NCI-H774 (cell line): ENCODE data around the gene DNAH10.
"Not testable (repeated sequence)": the region's sequence is repeated elsewhere in the genome, so short reads cannot be mapped to it uniquely, and the experiment has no call there.

Source experiments
- DNase-seq: peaks from one replicate; lab custom pipeline; 2025; lab: John Stamatoyannopoulos, UW

DNAH10 gene

GRCh38 chr12:123934016-123934620, 172.0 kb downstream of the DNAH10 start:
- no peak for DNase-seq

DNA sequence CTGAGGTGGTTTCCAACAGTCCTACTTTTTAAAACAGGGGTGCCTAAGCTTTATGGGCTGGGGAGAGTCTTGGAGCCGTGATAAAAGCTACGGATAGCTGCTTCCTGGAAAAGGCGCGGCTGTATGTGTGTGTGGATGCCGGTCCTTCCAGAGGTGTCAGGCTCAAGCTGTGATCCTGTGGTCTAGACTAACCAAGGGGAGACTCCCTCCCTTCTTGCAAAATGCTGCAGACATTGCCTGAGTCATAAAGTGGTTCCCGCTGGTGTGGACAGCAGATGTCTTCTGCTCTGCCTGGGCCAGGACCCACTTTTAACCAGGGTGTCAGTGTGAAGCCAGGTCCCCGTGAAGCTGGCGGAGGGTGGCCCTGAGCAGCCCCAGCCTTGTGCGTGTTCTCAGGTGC, 172.7 kb downstream of the DNAH10 start:
- DNase-seq: no peak

DNA sequence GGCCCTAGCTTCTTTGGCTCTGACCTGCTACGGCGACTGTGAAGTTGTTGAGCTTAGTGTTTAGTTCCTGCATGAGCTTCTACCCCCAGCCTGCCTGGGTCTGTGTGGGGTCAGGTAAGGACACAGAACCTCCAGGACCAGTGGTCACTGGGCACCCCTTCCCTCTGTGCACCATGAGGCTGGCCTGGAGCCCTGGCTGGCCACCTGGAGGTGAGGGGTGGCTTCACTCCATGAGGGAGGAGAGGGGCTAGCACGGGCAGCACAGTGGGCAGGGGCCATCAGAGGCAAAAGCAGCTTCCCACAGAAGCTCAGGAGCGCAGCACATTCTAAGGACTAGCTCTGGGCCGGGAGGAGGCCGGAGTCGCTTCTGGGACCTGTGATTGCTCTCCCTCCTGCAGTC, 173.9 kb downstream of the DNAH10 start:
- DNase-seq: no peak

DNA sequence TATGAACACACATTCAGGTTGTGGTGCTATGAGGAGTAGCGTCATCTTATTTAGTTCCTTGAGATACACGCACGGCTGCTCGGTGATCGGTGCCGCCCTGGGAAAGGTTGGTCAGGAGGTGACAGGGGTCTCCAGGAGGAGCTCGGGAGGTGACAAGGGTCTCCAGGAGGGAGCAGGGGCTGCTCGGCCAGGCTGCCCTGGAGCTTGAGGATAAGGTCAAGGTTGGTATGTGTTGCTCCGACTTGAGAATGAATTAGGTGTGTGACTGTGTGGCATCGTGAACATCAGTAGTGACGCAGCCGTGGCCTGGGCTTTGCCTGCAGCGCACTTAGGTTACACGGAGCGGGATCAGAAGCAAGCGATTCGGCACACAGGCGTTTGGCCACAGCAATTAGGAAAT, 174.4 kb downstream of the DNAH10 start:
- DNase-seq: no peak

DNA sequence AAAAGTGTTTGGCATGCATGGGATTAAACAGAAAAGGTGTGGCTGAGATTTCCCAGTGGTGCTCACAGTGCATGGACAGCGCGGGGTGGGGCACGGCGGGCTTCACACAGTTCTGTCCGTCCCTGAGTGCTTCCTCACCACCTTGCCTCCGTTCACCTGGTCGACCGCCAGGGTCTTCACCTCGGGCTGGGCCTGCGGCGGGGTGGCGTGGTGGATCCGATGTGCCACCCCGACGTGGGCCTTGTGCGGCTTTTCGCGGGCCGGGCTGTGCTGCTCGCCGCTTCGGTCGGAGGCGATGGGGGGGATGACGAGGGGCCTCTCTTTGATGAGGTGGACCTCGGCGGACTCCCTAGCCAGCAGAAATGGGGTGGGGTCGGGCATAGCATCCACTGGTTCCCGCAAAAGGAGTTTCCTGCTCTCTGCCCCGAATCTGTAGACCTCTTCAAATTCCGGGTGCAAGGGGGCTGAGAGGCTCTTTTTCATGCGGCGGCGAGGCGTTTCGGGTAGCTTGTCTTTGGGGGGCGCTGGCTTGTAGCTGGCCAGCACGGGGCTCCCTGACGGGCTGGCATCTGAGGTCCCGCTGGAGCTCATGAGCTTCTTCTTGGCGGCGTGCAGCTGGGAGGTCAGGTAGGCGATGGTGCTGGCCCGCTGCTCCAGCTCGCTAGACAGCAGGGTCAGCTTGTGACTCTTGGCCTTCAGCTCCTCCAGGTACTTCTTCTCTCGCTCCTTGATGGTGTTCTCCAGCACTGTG, 175.0 kb downstream of the DNAH10 start:
- DNase-seq: no peak

GRCh38 chr12:123937707-123938591, 175.8 kb downstream of the DNAH10 start:
- DNase-seq: no peak

GRCh38 chr12:123938679-123939480, 176.8 kb downstream of the DNAH10 start:
- DNase-seq: no peak

GRCh38 chr12:123939716-123940626, 177.9 kb downstream of the DNAH10 start:
- no peak for DNase-seq

DNA sequence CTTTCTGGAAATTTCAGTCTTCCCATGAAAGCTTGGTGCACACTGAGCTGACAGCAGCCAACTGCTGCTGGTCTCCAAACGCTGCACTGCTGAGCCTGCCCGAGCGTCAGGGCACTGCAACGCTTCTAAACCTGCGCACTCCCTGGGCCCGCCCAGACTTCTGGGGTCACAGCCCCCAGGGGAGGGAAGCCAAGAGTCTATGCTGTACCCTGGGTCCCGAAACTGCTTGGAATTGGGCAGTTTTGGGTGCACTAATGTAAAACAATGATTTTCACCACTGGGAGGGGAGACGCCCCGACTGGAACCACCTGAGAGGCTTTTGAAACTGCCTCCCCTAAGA, 178.5 kb downstream of the DNAH10 start:
- no peak for DNase-seq

DNA sequence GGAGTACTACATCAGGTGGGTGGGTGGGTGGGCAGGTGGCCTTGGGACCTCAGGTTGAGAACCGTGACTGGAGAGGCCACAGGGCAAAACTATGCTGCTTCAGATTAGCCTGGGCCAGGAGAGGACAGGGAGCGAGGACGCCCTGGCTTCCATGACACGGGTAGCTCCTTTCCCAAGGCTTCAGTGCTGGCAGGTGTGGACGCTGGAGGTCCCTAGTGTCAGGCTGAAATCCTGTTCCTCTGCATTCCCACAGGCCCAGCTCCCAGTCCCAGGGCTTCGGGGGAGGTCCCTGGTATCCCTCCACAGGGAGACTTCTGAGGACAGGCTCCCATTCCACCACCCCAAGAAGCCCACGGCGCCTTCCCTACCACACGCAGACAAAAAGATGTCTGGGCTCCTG, 178.9 kb downstream of the DNAH10 start:
- DNase-seq: no peak

- DNase-seq: no peak
Observed at GRCh38 chr12:123941624-123942237, 179.6 kb downstream of the DNAH10 start.

DNA sequence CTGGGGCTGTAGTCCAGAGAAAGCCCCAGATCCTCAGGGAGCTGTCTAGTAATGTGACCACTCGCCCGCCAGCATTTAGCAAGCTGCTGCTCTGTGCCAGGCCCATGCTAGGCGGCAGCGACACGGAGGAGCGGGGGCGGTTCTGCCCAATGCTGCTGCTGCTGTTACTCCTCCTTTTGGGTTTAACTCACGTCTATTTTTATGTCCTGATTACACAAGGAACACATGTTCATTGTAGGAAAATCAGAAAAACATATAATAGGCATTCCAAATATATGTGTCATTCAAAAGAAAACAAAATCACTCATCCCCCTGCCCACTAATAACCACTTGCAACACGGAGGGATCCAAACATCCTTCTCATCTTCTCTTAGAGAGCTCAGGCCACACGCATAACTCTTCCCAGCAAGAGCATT, 180.1 kb downstream of the DNAH10 start:
- no peak for DNase-seq

- no peak for DNase-seq
Observed at GRCh38 chr12:123942911-123943648, 181.0 kb downstream of the DNAH10 start.

DNA sequence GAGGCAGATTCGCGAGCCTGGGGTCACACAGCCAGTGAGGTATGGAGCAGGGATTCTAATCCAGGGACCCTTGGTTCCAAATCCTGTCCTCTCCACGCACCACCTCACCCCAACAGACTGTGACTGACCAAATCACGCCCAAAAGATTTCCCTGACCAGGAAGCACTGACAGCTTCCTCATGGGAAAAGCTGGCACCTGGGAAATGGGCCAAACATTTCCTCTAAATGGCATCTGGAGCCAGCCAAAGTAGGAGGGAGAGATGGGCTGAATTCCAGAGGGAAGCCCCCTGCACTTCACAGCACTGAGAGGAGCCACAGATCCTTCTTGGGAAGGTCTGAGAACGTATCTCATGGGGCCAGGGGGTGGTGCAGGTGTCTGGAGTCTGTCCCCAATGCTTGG, 181.7 kb downstream of the DNAH10 start:
- no peak for DNase-seq

DNA sequence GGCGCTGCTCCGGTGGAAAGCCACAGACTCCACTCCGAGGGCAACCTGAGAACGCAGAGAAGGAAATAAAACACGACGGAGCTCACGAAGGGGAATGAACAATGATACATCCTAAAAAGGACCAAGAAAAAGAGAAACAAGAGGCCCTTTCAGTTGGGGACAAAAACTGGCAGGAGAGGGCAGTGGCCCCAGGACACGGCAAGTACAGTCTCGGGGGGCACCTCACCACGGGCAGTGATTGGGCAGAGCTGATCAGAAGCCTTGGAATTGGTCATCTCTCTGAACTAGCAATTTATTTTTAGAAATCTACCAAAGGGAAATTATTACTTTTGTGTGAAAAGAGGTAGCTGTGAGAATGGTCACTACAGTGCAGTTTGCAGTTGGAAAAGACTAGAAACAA, 182.6 kb downstream of the DNAH10 start:
- DNase-seq: no peak

- no peak for DNase-seq
Observed at GRCh38 chr12:123945287-123946151, 183.4 kb downstream of the DNAH10 start.

- DNase-seq: no peak
Observed at GRCh38 chr12:123946152-123946515, 184.0 kb downstream of the DNAH10 start.

DNA sequence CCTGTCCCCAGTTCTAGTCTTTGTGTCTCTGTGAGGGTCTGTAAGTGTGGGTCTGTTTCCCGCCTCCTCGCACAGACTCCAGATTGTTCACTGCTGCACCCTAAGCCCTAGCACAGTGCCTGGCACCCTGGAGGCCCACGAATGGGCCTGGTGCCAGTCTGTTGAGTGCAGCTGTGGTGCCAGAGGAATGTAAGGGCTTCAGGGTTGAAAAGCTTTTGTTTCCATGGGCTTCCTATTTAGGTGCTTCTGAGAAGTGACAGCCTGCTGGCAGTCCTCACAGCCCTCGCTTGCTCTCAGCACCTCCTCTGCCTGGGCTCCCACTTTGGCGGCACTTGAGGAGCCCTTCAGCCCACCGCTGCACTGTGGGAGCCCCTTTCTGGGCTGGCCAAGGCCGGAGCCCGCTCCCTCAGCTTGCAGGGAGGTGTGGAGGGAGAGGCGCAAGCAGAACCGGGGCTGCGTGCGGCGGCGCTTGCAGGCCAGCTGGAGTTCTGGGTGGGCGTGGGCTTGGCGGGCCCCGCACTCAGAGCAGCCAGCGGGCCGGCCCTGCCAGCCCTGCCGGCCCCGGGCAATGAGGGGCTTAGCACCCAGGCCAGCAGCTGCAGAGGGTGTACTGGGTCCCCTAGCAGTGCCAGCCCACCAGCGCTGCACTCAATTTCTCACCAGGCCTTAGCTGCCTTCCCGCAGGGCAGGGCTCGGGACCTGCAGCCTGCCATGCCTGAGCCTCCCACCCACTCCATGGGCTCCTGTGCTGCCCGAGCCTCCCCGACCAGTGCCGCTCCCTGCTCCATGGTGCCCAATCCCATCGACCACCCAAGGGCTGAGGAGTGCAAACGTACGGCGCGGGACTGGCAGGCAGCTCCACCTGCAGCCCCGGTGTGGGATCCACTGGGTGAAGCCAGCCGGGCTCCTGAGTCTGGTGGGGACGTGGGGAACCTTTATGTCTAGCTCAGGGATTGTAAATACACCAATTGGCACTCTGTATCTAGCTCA, 184.7 kb downstream of the DNAH10 start:
- DNase-seq: not testable (repeated sequence)
